CD14-positive monocyte (primary cell): Measurements from ENCODE around the gene ZSWIM5. TPM values are rescaled to one million over a fixed set of nuclear protein-coding genes. Genes with fewer than 3 reads are reported as not detected.

ENCODE experiments used
- DNase-seq, 3 donors: peaks; one replicate each; pipeline ENCODE4 v3.0.0-alpha.2; 2011 to 2022
- H2AFZ ChIP-seq: 2 replicates; pipeline ENCODE4 v1.6.0; 2012; ENCODE audit warnings: mild to moderate bottlenecking, low read depth, low read length, inconsistent platforms; ENCODE audit not compliant: insufficient read depth, poor library complexity, severe bottlenecking
- H3K27ac ChIP-seq, 2 donors: 1 replicate in 1 of 2; 2 replicates in 1 of 2; pipeline ENCODE4 v1.5.1; 2012 to 2013; ENCODE audit warnings: low read length in 2 of 2, control low read depth in 1 of 2, inconsistent platforms in 1 of 2, low read depth in 1 of 2, mild to moderate bottlenecking in 1 of 2
- H3K27me3 ChIP-seq, 2 donors: one replicate each; pipeline versions ENCODE4 v1.6.0 to v1.6.1; 2011 to 2013; ENCODE audit warnings: low read length in 2 of 2; ENCODE audit not compliant: control insufficient read depth in 2 of 2, insufficient read depth in 2 of 2
- H3K36me3 ChIP-seq, 2 donors: replicated peaks in 1 of 2; 1 replicate in 1 of 2; 2 replicates in 1 of 2; pipeline versions ENCODE4 v1.5.1 to v1.6.1; 2012 to 2013; ENCODE audit warnings: low read length in 2 of 2, control low read depth in 1 of 2, inconsistent platforms in 1 of 2, mild to moderate bottlenecking in 1 of 2; ENCODE audit not compliant: insufficient read depth in 2 of 2, control insufficient read depth in 1 of 2
- H3K4me1 ChIP-seq, 2 donors: 1 replicate in 1 of 2; 2 replicates in 1 of 2; pipeline versions ENCODE4 v1.5.1 to v1.6.1; 2012 to 2013; ENCODE audit warnings: low read length in 2 of 2, control low read depth in 1 of 2, inconsistent platforms in 1 of 2, mild to moderate bottlenecking in 1 of 2, moderate library complexity in 1 of 2; ENCODE audit not compliant: insufficient read depth in 2 of 2, control insufficient read depth in 1 of 2
- H3K4me2 ChIP-seq: replicated peaks from 2 replicates; pipeline ENCODE3; 2012; ENCODE audit warnings: low read length, moderate library complexity, mild to moderate bottlenecking; ENCODE audit not compliant: poor library complexity, severe bottlenecking; ENCODE audit errors: extremely low read depth
- H3K4me3 ChIP-seq, 3 experiments: fragments of 200-600 bp in 1 of 3; sonication (generic) in 1 of 3; replicated peaks in 1 of 3; 1 replicate in 2 of 3; 2 replicates in 1 of 3; pipeline ENCODE4 v1.5.1; 2011 to 2013; ENCODE audit warnings: low read length in 3 of 3, mild to moderate bottlenecking in 3 of 3, control low read depth in 2 of 3, low read depth in 2 of 3, inconsistent platforms in 1 of 3, moderate library complexity in 1 of 3
- H3K79me2 ChIP-seq: 2 replicates; pipeline ENCODE4 v1.6.0; 2012; ENCODE audit warnings: mild to moderate bottlenecking, control low read depth, inconsistent platforms, low read length, moderate library complexity; ENCODE audit not compliant: insufficient read depth
- H3K9ac ChIP-seq: 2 replicates; pipeline ENCODE4 v1.6.0; 2017; ENCODE audit warnings: low read length, mild to moderate bottlenecking; ENCODE audit not compliant: insufficient read depth, poor library complexity, severe bottlenecking
- H3K9me3 ChIP-seq, 2 donors: replicated peaks in 1 of 2; 1 replicate in 1 of 2; 2 replicates in 1 of 2; pipeline versions ENCODE4 v1.5.1 to v1.6.1; 2012 to 2013; ENCODE audit warnings: low read length in 2 of 2, control low read depth in 1 of 2; ENCODE audit not compliant: control insufficient read depth in 1 of 2, insufficient read depth in 1 of 2
- H4K20me1 ChIP-seq: 2 replicates; pipeline ENCODE4 v1.6.0; 2012; ENCODE audit warnings: mild to moderate bottlenecking, low read length, control low read depth, moderate library complexity; ENCODE audit not compliant: insufficient read depth
- H3K27ac Mint-ChIP-seq, 7 donors: one replicate each; pipeline ENCODE4 v1.8.0; 2020; ENCODE audit warnings: mild to moderate bottlenecking in 7 of 7, mixed read lengths in 7 of 7, moderate library complexity in 6 of 7, inconsistent platforms in 2 of 7
- H3K27me3 Mint-ChIP-seq, 3 donors: one replicate each; pipeline ENCODE4 v1.8.0; 2021 to 2022; ENCODE audit warnings: low read depth in 3 of 3, mild to moderate bottlenecking in 3 of 3, mixed read lengths in 3 of 3, moderate library complexity in 3 of 3, inconsistent platforms in 1 of 3
- H3K36me3 Mint-ChIP-seq, 2 donors: one replicate each; pipeline ENCODE4 v1.8.0; 2020; ENCODE audit warnings: mixed read lengths in 2 of 2, inconsistent platforms in 1 of 2, mild to moderate bottlenecking in 1 of 2
- H3K4me1 Mint-ChIP-seq: one replicate; pipeline ENCODE4 v1.8.0; 2020; ENCODE audit warnings: mild to moderate bottlenecking, mixed read lengths
- H3K4me3 Mint-ChIP-seq, 2 donors: one replicate each; pipeline ENCODE4 v1.8.0; 2020; ENCODE audit warnings: mild to moderate bottlenecking in 2 of 2, mixed read lengths in 2 of 2, moderate library complexity in 1 of 2
- H3K9me3 Mint-ChIP-seq, 7 donors: one replicate each; pipeline ENCODE4 v1.8.0; 2020 to 2022; ENCODE audit warnings: mixed read lengths in 7 of 7, mild to moderate bottlenecking in 6 of 7, moderate library complexity in 6 of 7, inconsistent platforms in 2 of 7
- WGBS: methylation state at CpG from one replicate; pipeline ENCODE4 v1.1.5; 2013; ENCODE audit warnings: missing lambda C conversion rate; ENCODE audit not compliant: insufficient coverage; 5-methylcytosine and 5-hydroxymethylcytosine counted together
- intact Hi-C, 2 donors: fragments of 100-400 bp; cut with micrococcal nuclease; formaldehyde crosslinking; loops; one replicate each; pipeline versions ENCODE4 v1.15.0 to v1.15.1; 2023
- polyA plus RNA-seq, 3 donors: library from polyadenylated mRNA; depleted of rRNA in 1 of 3; unstranded in 2 of 3; stranded (reverse) in 1 of 3; fragments of 300-500 nt in 2 of 3; fragments of >200 nt in 1 of 3; fragmentation: Illumina TruSeq in 2 of 3; gene quantifications; 1 replicate in 2 of 3; 2 replicates in 1 of 3; pipeline ENCODE4 v1.2.3, GENCODE V29; 2012 to 2021
- TF ChIP-seq, protein P1 (sequence below): fragments of 200-600 bp; IDR thresholded peaks from one replicate; pipeline ENCODE4 v1.8.0; 2022; ENCODE audit warnings: antibody characterized with exemption, mild to moderate bottlenecking

The ZSWIM5 gene
- polyA plus RNA-seq, 3 donors: not detected

DNA sequence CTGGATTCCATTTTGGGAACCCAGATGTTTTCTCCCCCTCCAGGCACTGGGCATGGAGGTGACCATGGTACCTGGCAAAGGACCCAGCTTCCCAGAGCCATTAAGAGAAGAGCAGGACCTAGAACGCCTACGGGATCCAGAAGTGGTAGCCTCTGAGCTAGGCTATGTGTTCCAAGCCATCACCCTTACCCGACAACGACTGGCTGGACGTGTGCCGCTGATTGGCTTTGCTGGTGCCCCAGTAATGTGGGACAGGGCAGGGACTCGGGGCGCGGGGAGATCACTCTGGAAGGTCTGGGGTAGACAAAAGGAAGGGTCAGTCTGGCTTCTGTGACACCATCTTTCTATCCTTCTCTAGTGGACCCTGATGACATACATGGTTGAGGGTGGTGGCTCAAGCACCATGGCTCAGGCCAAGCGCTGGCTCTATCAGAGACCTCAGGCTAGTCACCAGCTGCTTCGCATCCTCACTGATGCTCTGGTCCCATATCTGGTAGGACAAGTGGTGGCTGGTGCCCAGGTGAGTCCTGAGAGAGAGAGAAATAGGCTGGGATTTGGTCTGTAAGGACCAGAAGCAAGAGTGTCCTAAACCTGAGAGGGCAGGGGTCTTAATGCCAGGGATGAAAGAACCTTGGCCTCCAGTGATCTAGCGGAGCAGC is 192.7 kb downstream of the ZSWIM5 start:
- H3K9me3 ChIP-seq: no peaks in the 10 kb centered on the region
- H3K4me1 ChIP-seq: peaks cover 33 to 51% of the 10 kb centered on the region in 2 donors
- Mint-ChIP-seq H3K4me1 (peaks cover 60% of the 10 kb centered on the region), H3K36me3 (peaks cover 20 to 26% of the 10 kb centered on the region in 2 donors), H3K27me3 (no peaks in the 10 kb centered on the region), H3K9me3 (peaks cover 0 to 2% (median 0%) of the 10 kb centered on the region in 7 donors), H3K27ac (peak overlapping the region in 4 of 7 donors; percentile 32 to 81 (median 58)), H3K4me3 (no peak overlapping the region)
- peaks cover 10 to 25% of the 10 kb centered on the region in 2 donors for H3K36me3 ChIP-seq
- no peak overlapping the region for H2AFZ ChIP-seq
- no peak overlapping the region for H3K27ac ChIP-seq
- no peaks in the 10 kb centered on the region for H3K27me3 ChIP-seq
- 79% methylated on average over 9 of the region's 12 CpGs for WGBS
- TF ChIP-seq, protein P1, sequence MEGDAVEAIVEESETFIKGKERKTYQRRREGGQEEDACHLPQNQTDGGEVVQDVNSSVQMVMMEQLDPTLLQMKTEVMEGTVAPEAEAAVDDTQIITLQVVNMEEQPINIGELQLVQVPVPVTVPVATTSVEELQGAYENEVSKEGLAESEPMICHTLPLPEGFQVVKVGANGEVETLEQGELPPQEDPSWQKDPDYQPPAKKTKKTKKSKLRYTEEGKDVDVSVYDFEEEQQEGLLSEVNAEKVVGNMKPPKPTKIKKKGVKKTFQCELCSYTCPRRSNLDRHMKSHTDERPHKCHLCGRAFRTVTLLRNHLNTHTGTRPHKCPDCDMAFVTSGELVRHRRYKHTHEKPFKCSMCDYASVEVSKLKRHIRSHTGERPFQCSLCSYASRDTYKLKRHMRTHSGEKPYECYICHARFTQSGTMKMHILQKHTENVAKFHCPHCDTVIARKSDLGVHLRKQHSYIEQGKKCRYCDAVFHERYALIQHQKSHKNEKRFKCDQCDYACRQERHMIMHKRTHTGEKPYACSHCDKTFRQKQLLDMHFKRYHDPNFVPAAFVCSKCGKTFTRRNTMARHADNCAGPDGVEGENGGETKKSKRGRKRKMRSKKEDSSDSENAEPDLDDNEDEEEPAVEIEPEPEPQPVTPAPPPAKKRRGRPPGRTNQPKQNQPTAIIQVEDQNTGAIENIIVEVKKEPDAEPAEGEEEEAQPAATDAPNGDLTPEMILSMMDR: no peak
- no peak overlapping the region for H3K4me3 ChIP-seq
- H3K4me2 ChIP-seq: peak overlapping the region; percentile 99
- no peak for DNase-seq
- H3K9ac ChIP-seq: no peak overlapping the region
- peaks cover 35% of the 10 kb centered on the region for H3K79me2 ChIP-seq
- peaks cover 28% of the 10 kb centered on the region for H4K20me1 ChIP-seq
- intact Hi-C loops: loop anchor here (2.0 to 10.0 kb wide), 5 partner anchors 27 to 571 kb away; partner anchors contain the start of genes BEST4 (in 1 of the 2), EIF2B3 (in 1 of the 2), NASP (in 1 of the 2) and TESK2 (in 1 of the 2)

- TF ChIP-seq, protein P1: no peak
- Histone ChIP-seq H3K27me3 (no peaks in the 10 kb centered on the region), H3K79me2 (peaks cover 35% of the 10 kb centered on the region), H3K27ac (peak overlapping the region; percentile 60 to 83), H3K4me2 (peak overlapping the region; percentile 99), H3K4me1 (peaks cover 33 to 51% of the 10 kb centered on the region in 2 donors), H3K4me3 (peak overlapping the region; percentile 44 to 96 (median 77)), H3K9ac (peak overlapping the region; percentile 64), H3K36me3 (peaks cover 19 to 34% of the 10 kb centered on the region in 2 donors), H3K9me3 (no peaks in the 10 kb centered on the region), H4K20me1 (peaks cover 28% of the 10 kb centered on the region), H2AFZ (peak overlapping the region; percentile 98)
- Mint-ChIP-seq H3K36me3 (peaks cover 30 to 35% of the 10 kb centered on the region in 2 donors), H3K9me3 (peaks cover 0 to 2% (median 0%) of the 10 kb centered on the region in 7 donors), H3K27ac (peak overlapping the region; percentile 72 to 92 (median 86)), H3K4me1 (peaks cover 57% of the 10 kb centered on the region), H3K4me3 (peak overlapping the region; percentile 86 to 89), H3K27me3 (no peaks in the 10 kb centered on the region)
- DNase-seq: peak in 2 of 3 donors; percentile 20 to 74
- 2% methylated on average over 11 of the region's 21 CpGs for WGBS
- intact Hi-C loops: loop anchor here (2.0 to 10.0 kb wide), 5 partner anchors 26 to 572 kb away; partner anchors contain the start of genes BEST4 (in 1 of the 2), EIF2B3 (in 1 of the 2), NASP (in 1 of the 2) and TESK2 (in 1 of the 2)
These were observed 193.6 kb downstream of the ZSWIM5 start for GRCh38 chr1:45012639-45013278.
